ENCODE measurements around the gene SORL1-AS1.
"Not testable (repeated sequence)": the region's sequence is repeated elsewhere in the genome, so short reads cannot be mapped to it uniquely, and the experiment has no call there.

SORL1-AS1 gene

DNA sequence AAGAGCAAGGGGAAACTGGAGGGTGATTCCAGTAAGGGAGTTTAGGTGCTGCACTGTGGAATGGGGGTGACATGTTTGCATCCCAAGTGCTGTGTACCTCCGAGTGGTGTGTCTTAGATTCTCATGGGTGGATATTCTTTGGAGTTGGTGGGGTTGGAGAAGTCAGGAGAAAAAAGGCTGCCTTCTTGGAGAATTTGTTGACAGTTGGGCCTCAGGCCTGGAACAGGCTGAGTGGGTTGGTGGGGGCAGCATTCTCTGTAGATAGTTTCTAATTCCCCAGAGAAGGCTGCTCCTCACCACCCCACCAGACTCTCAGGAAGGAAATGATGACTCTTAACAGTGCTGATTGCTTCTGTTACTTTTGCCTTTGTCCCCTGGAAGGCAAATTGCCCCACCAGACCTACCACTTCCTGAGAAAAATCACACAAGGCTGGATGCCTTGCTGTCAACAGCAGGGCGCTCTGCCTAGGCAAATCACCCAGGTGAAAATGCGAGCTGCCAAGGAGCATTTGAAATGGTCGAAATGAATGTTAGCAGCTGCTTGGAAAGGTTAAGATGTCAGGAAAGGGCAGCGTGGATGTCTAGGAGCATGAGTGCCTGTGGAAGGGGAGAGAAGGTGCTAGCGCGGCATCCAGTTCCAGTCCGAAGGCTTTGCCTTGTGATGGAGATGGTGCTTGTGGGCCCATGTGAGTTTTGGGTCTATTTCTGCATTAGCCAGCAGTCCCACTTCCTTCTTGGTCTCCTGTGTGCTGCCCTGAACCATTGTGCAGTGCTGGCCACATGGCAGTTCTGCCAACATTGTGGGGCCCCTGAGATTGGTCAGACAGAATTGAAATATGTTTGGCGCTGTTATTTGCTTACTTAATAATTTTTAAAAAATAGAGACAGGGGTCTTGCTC is 29.7 kb upstream of the SORL1-AS1 start:
- peaks cover 56 to 68% of the 10 kb centered on the region in 2 donors for H3K4me1 Mint-ChIP-seq (ENCODE audit: low read depth in 2 of 2)
- peak overlapping the region; percentile 78 to 80 for H3K4me3 Mint-ChIP-seq
- H3K27me3 Mint-ChIP-seq: no peaks in the 10 kb centered on the region
- peak overlapping the region; percentile 94 to 96 for H3K27ac Mint-ChIP-seq
- DNase-seq: peak; percentile 69 to 74 (median 69)
- H3K36me3 Mint-ChIP-seq (ENCODE audit: insufficient read depth): peaks cover 55% of the 10 kb centered on the region
- peak; percentile 83 for ATAC-seq (replicated peaks)
- H3K9me3 Mint-ChIP-seq: no peaks in the 10 kb centered on the region

DNA sequence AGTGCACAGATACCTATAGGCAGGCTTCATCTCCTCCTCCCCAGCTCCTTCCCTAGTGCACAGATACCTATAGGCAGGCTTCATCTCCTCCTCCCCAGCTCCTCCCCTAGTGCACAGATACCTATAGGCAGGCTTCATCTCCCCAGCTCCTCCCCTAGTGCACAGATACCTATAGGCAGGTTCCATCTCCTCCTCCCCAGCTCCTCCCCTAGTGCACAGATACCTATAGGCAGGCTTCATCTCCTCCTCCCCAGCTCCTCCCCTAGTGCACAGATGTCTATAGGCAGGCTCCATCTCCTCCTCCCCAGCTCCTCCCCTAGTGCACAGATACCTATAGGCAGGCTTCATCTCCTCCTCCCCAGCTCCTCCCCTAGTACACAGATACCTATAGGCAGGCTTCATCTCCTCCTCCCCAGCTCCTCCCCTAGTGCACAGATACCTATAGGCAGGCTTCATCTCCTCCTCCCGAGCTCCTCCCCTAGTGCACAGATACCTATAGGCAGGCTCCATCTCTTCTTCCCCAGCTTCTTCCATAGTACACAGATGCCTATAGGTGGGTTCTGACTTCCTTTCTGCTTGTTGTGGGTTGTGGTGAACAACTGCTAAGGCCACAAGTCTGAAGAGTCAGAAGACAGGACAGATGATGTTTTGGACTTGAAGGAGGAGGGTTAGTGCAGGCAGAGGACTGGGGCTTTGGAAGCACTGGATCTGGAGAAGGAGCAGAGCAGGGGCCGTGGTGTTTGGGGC is 28.9 kb upstream of the SORL1-AS1 start:
- peak overlapping the region; percentile 94 to 96 for H3K27ac Mint-ChIP-seq
- H3K9me3 Mint-ChIP-seq, H3K27me3 Mint-ChIP-seq: not testable (repeated sequence)
- ATAC-seq (replicated peaks): peak; percentile 75
- peaks cover 54% of the 10 kb centered on the region for H3K36me3 Mint-ChIP-seq (ENCODE audit: insufficient read depth)
- peaks cover 58 to 68% of the 10 kb centered on the region in 2 donors for H3K4me1 Mint-ChIP-seq (ENCODE audit: low read depth in 2 of 2)
- peak overlapping the region; percentile 78 to 80 for H3K4me3 Mint-ChIP-seq
- DNase-seq: peak; percentile 67 to 72 (median 69)

DNA sequence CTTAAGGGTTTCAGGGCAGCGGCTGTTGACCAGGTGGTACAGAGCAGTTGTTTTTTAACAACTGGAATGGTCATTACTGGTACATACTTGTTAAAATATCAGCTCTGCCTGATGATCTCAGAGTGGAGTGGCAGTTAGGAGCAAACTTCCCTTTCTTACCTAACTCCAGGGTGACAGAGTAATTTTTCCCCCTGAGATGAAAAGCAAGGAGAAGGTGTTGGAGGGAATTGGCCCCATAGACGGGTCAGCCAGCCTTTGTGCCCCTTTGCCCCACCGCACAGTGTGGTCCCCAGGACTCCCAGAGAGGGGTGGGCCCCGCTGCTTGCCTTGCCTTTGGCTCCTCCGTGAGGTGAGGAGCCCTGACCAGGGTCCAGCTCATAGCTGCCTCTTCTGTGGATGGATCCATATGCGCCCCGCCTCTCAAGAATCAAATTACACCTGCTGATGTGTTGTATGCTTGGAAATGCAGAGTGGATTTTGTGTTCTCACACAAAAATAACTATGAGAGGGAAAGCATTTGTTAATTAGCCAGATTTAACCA is 27.0 kb upstream of the SORL1-AS1 start:
- no peaks in the 10 kb centered on the region for H3K9me3 Mint-ChIP-seq
- peaks cover 45% of the 10 kb centered on the region for H3K36me3 Mint-ChIP-seq (ENCODE audit: insufficient read depth)
- DNase-seq (no peak), ATAC-seq (replicated peaks) (no peak)
- no peaks in the 10 kb centered on the region for H3K27me3 Mint-ChIP-seq
- H3K4me1 Mint-ChIP-seq (ENCODE audit: low read depth in 2 of 2): peaks cover 62 to 69% of the 10 kb centered on the region in 2 donors
- H3K27ac Mint-ChIP-seq: no peak overlapping the region
- H3K4me3 Mint-ChIP-seq: no peak overlapping the region

DNA sequence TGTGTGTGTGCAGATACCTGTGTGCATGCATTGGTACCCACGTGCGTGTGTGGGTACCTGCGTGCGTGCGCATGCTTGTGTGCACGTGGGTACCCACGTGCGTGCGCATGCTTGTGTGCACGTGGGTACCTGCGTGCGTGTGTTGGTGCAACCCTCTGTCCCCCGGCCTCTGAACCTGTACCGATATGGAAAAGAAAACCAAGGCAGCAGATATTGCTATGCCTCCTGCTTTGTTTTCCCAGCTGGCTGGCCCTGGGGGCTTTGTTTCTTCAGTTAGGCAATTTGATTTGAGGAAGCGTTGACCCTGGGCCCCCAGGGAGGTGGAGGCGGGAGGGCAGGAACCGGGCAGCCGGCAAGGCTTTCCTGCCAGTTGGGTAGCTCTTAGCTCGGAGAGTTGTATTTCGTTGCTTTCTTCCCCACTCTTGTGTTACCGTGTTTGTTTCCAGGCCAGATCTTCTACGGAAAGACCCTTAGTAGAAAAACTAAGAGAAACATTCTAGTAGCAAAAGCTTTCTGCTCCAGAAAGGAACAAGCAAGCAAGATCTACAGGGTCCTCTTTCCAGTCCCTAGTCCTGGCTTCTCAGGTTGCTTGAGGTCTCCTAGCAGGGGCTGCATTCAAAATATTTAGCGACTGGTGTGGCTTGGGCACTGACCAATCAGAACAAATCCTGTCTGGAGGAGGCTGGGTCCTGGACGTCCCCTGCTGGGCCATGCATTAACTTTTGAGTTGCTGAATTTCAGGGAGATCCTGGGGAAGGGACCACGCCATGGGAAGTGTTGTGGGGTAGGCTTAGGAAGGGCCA is 26.3 kb upstream of the SORL1-AS1 start:
- DNase-seq: no peak
- peaks cover 41% of the 10 kb centered on the region for H3K36me3 Mint-ChIP-seq (ENCODE audit: insufficient read depth)
- no peak for ATAC-seq (replicated peaks)
- H3K4me1 Mint-ChIP-seq (ENCODE audit: low read depth in 2 of 2): peaks cover 60 to 67% of the 10 kb centered on the region in 2 donors
- H3K4me3 Mint-ChIP-seq: no peak overlapping the region
- no peaks in the 10 kb centered on the region for H3K27me3 Mint-ChIP-seq
- no peaks in the 10 kb centered on the region for H3K9me3 Mint-ChIP-seq
- H3K27ac Mint-ChIP-seq: no peak overlapping the region

- no peak for ATAC-seq (replicated peaks)
- no peaks in the 10 kb centered on the region for H3K9me3 Mint-ChIP-seq
- DNase-seq: no peak
- H3K4me3 Mint-ChIP-seq: no peak overlapping the region
- peaks cover 40% of the 10 kb centered on the region for H3K36me3 Mint-ChIP-seq (ENCODE audit: insufficient read depth)
- peaks cover 54 to 65% of the 10 kb centered on the region in 2 donors for H3K4me1 Mint-ChIP-seq (ENCODE audit: low read depth in 2 of 2)
- H3K27me3 Mint-ChIP-seq: no peaks in the 10 kb centered on the region
- H3K27ac Mint-ChIP-seq: no peak overlapping the region
These were observed 25.6 kb upstream of the SORL1-AS1 start for GRCh38 chr11:121478226-121478894.

GRCh38 chr11:121476379-121477032 is 23.7 kb upstream of the SORL1-AS1 start:
- no peaks in the 10 kb centered on the region for H3K9me3 Mint-ChIP-seq
- ATAC-seq (replicated peaks) (peak; percentile 9), DNase-seq (no peak)
- peak overlapping the region in 1 of 2 donors; percentile 62 for H3K4me3 Mint-ChIP-seq
- H3K27ac Mint-ChIP-seq: peak overlapping the region; percentile 86 to 93
- H3K4me1 Mint-ChIP-seq (ENCODE audit: low read depth in 2 of 2): peaks cover 59 to 65% of the 10 kb centered on the region in 2 donors
- no peaks in the 10 kb centered on the region for H3K27me3 Mint-ChIP-seq
- H3K36me3 Mint-ChIP-seq (ENCODE audit: insufficient read depth): peaks cover 36% of the 10 kb centered on the region

DNA sequence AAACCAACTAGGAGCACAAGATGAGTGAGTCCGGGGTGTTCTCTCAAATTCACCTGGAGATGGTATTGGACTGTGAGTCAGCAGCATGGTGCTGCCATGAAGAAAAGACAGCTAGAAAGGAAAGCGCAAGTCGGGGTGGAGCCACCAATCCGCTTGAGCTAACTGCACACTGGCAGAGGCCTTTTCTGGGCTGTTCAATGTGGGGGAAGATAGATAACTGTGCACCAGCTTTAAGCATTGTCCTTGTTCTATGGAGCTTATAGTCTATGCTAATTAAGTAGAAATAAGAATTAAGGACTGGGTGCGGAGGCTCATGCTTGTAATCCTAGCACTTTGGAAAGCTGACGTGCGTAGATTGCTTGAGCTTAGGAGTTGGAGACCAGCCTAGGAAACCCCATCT is 21.9 kb upstream of the SORL1-AS1 start:
- Mint-ChIP-seq H3K4me3 (no peak overlapping the region), H3K27me3 (no peaks in the 10 kb centered on the region), H3K36me3 (ENCODE audit: insufficient read depth) (peaks cover 54% of the 10 kb centered on the region), H3K9me3 (no peaks in the 10 kb centered on the region), H3K27ac (peak overlapping the region; percentile 24 to 93), H3K4me1 (ENCODE audit: low read depth in 2 of 2) (peaks cover 70 to 71% of the 10 kb centered on the region in 2 donors)
- ATAC-seq (replicated peaks) (no peak), DNase-seq (no peak)

DNA sequence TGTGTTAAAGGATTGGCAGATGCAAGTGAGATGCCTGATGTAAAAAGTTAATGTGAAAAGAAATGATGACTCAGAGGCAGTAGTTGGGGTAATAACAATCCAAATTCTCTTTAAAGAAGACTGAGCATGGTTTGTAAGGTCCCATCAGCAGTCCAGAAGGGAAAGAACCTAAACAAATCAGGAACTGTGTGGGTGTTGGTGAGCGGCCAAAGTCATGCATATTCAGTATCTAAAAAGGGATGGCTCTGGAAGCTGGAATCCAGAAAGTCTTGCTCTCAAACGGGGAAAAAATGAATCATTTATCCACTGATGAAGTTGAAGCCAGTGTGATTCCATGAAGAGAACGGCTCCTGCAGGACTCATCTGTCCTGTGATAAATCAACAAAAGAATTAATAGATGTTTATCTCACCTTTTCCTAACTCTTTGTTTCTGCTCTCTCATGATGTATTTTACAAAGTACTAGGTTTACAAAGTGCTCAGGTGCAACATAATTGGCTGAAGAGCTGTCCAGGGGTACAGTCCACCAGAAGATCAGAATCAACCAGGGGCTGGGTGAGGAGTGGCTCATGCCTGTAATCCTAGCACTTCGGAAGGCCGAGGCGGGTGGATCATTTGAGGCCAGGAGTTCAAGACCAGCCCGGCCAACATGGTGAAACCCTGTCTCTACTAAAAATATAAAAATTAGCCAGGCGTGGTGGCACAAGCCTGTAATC is 20.5 kb upstream of the SORL1-AS1 start:
- Mint-ChIP-seq H3K4me1 (ENCODE audit: low read depth in 2 of 2) (peaks cover 73 to 77% of the 10 kb centered on the region in 2 donors), H3K36me3 (ENCODE audit: insufficient read depth) (peaks cover 57% of the 10 kb centered on the region), H3K4me3 (peak overlapping the region; percentile 68 to 81), H3K27me3 (no peaks in the 10 kb centered on the region), H3K27ac (peak overlapping the region; percentile 91 to 98), H3K9me3 (no peaks in the 10 kb centered on the region)
- ATAC-seq (replicated peaks): no peak
- no peak for DNase-seq

DNA sequence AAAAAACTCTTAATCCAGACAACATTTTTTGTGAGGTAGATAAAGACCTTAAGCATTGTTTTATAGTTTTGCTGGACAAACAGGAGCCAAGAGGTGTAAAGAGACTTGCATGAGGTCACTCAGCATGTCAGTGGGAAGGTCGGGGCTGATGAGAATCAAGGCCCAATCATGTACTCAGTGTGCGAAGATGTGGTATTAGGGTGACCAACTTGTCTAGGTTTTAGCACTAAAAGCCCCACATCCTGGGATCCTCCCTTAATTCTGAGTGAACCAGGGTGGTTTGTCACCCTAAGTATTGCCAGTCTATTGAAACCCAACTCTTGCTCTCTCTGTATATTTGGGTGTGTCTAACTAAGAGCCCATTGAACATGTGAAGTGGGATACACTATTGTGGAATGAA is 19.5 kb upstream of the SORL1-AS1 start:
- Mint-ChIP-seq H3K4me3 (peak overlapping the region; percentile 68 to 81), H3K27me3 (no peaks in the 10 kb centered on the region), H3K36me3 (ENCODE audit: insufficient read depth) (peaks cover 50% of the 10 kb centered on the region), H3K27ac (peak overlapping the region; percentile 91 to 98), H3K9me3 (no peaks in the 10 kb centered on the region), H3K4me1 (ENCODE audit: low read depth in 2 of 2) (peaks cover 78 to 85% of the 10 kb centered on the region in 2 donors)
- ATAC-seq (replicated peaks) (peak; percentile 68), DNase-seq (peak; percentile 24 to 27 (median 27))

DNA sequence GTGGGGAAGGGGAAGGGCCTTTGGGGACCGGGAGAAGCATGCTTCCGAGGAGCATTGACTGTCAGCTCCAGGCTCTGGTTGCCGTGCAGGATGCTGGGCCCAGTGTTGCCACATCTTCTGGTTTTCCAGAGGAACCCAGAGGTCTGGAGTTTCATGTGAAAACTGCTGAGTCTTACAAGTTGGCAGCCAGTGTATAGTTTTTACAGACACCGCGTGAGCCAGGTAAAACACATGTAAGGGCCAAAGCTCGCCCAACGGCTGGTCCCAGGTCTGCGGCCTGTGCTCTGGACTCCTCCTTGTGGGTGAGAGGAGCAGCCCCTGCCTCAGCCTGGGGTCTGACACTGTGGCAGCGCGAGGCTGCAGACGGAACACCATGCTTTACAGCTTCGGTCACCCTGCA is 18.4 kb upstream of the SORL1-AS1 start:
- Mint-ChIP-seq H3K4me3 (peak overlapping the region; percentile 68 to 81), H3K9me3 (no peaks in the 10 kb centered on the region), H3K27me3 (no peaks in the 10 kb centered on the region), H3K27ac (peak overlapping the region; percentile 91 to 98), H3K36me3 (ENCODE audit: insufficient read depth) (peaks cover 41% of the 10 kb centered on the region), H3K4me1 (ENCODE audit: low read depth in 2 of 2) (peaks cover 76 to 83% of the 10 kb centered on the region in 2 donors)
- DNase-seq (no peak), ATAC-seq (replicated peaks) (no peak)

- peaks cover 77 to 84% of the 10 kb centered on the region in 2 donors for H3K4me1 Mint-ChIP-seq (ENCODE audit: low read depth in 2 of 2)
- no peak for ATAC-seq (replicated peaks)
- H3K27me3 Mint-ChIP-seq: no peaks in the 10 kb centered on the region
- peaks cover 38% of the 10 kb centered on the region for H3K36me3 Mint-ChIP-seq (ENCODE audit: insufficient read depth)
- no peak overlapping the region for H3K4me3 Mint-ChIP-seq
- no peaks in the 10 kb centered on the region for H3K9me3 Mint-ChIP-seq
- no peak for DNase-seq
- peak overlapping the region; percentile 78 to 91 for H3K27ac Mint-ChIP-seq
These were observed 17.1 kb upstream of the SORL1-AS1 start for GRCh38 chr11:121469910-121470309.

Data from effector memory CD8-positive, alpha-beta T cell (primary cell).